Muscle of leg (tissue), 11 donors: ENCODE data around the gene AKAP5. TPM values are rescaled to one million over a fixed set of nuclear protein-coding genes. Genes with fewer than 3 reads are reported as not detected.

Experiments
- DNase-seq: peaks from one replicate; pipeline ENCODE4 v3.0.0; 2013
- H3K27ac ChIP-seq: one replicate; pipeline ENCODE4 v1.5.1; 2013; ENCODE audit warnings: mild to moderate bottlenecking, low read length, control low read depth
- H3K27me3 ChIP-seq: one replicate; pipeline ENCODE4 v1.6.1; 2013; ENCODE audit warnings: low read length; ENCODE audit not compliant: control insufficient read depth, insufficient read depth
- H3K36me3 ChIP-seq: one replicate; pipeline ENCODE4 v1.6.1; 2013; ENCODE audit warnings: low read length; ENCODE audit not compliant: control insufficient read depth, insufficient read depth
- H3K4me1 ChIP-seq: one replicate; pipeline ENCODE4 v1.6.1; 2013; ENCODE audit warnings: low read length; ENCODE audit not compliant: control insufficient read depth, insufficient read depth
- H3K4me3 ChIP-seq: one replicate; pipeline ENCODE4 v1.5.1; 2013; ENCODE audit warnings: low read length, control low read depth
- H3K9me3 ChIP-seq: replicated peaks from 2 replicates; pipeline ENCODE4 v1.6.1; 2013; ENCODE audit warnings: low read depth, low read length; ENCODE audit not compliant: control insufficient read depth
- WGBS: methylation state at CpG from one replicate; pipeline ENCODE4 v1.1.5; 2013; ENCODE audit warnings: missing lambda C conversion rate; ENCODE audit not compliant: insufficient coverage; 5-methylcytosine and 5-hydroxymethylcytosine counted together
- polyA plus RNA-seq, 8 donors: library from polyadenylated mRNA; unstranded; fragments of 120-200 nt; gene quantifications; one replicate each; pipeline versions ENCODE4 v1.2.1 to v1.2.3, GENCODE V29; 2013; ENCODE audit warnings: inconsistent platforms in 1 of 8, low replicate concordance in 1 of 8; ENCODE audit not compliant: insufficient read length in 8 of 8, insufficient read depth in 1 of 8
- total RNA-seq: library from RNA; stranded (reverse); fragments of 120-200 nt; gene quantifications from one replicate; pipeline ENCODE4 v1.2.4, GENCODE V29; 2013

AKAP5 gene
- total and polyA plus RNA-seq, 9 donors, result 0.22 to 0.64 (median 0.55) TPM

GRCh38 chr14:64522591-64523355 lies 57.5 kb downstream of the AKAP5 start:
- DNase-seq, result no peak
- 96% methylated on average over 3 of the region's 9 CpGs for WGBS
- peaks cover 17% of the 10 kb centered on the region for H3K36me3 ChIP-seq

More at GRCh38 chr14:64522591-64523355, 57.5 kb downstream of the AKAP5 start:
- Histone ChIP-seq H3K27me3 (no peaks in the 10 kb centered on the region), H3K4me1 (no peaks in the 10 kb centered on the region), H3K9me3 (no peaks in the 10 kb centered on the region), H3K4me3 (no peak overlapping the region), H3K27ac (no peak overlapping the region)

Other genes starting within 250 kb of the AKAP5 start
- 0.13 TPM for gene ESR2, start 171.1 kb upstream of the AKAP5 start, total RNA-seq
- under 1 TPM; 0.15 to 0.64 (median 0.34) TPM for gene ESR2, start 171.1 kb upstream of the AKAP5 start, polyA plus RNA-seq
- gene MTHFD1, start 77.1 kb upstream of the AKAP5 start, total RNA-seq, result 21.2 TPM
- gene MTHFD1, start 77.1 kb upstream of the AKAP5 start, polyA plus RNA-seq, result 10 to 100 TPM; 40.0 to 52.9 (median 46.9) TPM
- gene ZBTB25, start 38.3 kb downstream of the AKAP5 start, total RNA-seq, result 6.1 TPM
- gene ZBTB25, start 38.3 kb downstream of the AKAP5 start, polyA plus RNA-seq, result 1 to 10 TPM; 4.8 to 8.6 (median 7.2) TPM
- gene ZBTB1, start 39.3 kb downstream of the AKAP5 start, total RNA-seq, result 34.8 TPM
- gene ZBTB1, start 39.3 kb downstream of the AKAP5 start, polyA plus RNA-seq, result 10 to 100 TPM; 24.1 to 42.4 (median 31.7) TPM
- 6.8 TPM for gene HSPA2, start 75.2 kb downstream of the AKAP5 start, total RNA-seq
- gene HSPA2, start 75.2 kb downstream of the AKAP5 start, polyA plus RNA-seq, result 10 to 100 TPM in 2 of 8 donors, 1 to 10 TPM in 6; 7.6 to 34.4 (median 9.3) TPM
- gene PPP1R36, start 84.5 kb downstream of the AKAP5 start, total RNA-seq, result 0.31 TPM
- under 1 TPM; 0.29 to 0.83 (median 0.49) TPM for gene PPP1R36, start 84.5 kb downstream of the AKAP5 start, polyA plus RNA-seq
- gene PLEKHG3, start 238.9 kb downstream of the AKAP5 start, total RNA-seq, result 24.7 TPM
- gene PLEKHG3, start 238.9 kb downstream of the AKAP5 start, polyA plus RNA-seq, result 10 to 100 TPM; 17.6 to 34.3 (median 26.9) TPM